A549 (cell line): ENCODE data around the gene TSHZ2.

Source experiments
- CHD2 ChIP-seq: fragments of 150-350 bp; IDR thresholded peaks from 2 replicates; pipeline ENCODE4 v1.6.1; 2014; ENCODE audit warnings: low read length; ENCODE audit not compliant: partially characterized antibody
- CTCF ChIP-seq: fragments of >200 bp; sonication (Bioruptor Twin); formaldehyde crosslinking; IDR thresholded peaks from 3 replicates; pipeline ENCODE4 v1.5.1; 2016
- REST ChIP-seq: fragments of 200-600 bp; sonication (generic); IDR thresholded peaks from 2 replicates; pipeline ENCODE4 v1.6.1; 2016; ENCODE audit warnings: antibody characterized with exemption, mild to moderate bottlenecking, moderate library complexity

DNA sequence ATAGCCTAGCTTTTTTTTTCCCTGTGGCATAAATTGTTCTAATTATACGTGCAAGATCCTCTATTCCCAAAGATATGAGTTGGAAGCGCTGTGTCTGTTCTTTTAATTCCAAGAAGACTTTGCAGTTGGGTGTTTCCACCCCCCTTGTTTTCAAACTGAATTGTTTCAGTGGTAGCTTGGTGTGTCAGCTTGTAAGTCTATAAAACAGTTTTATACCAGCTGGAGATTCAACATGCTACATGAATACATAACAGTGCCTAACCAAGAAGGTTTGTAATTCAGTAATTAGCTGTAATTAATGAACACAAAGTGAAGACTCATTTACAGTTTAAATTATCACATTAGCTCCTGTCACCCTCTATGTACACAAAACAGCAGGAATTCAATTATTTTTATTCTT is 467.5 kb downstream of the TSHZ2 start:
- no peak for TF ChIP-seq CHD2
- TF ChIP-seq CTCF: no peak
- no peak for TF ChIP-seq REST
